ENCODE measurements around the gene ZDHHC7.

ZDHHC7 gene

GRCh38 chr16:84931506-84931905, 79.8 kb downstream of the ZDHHC7 start:
- no peaks in the 10 kb centered on the region for H3K79me2 ChIP-seq (ENCODE audit: low read length)
- no peaks in the 10 kb centered on the region for H3K9me3 ChIP-seq (ENCODE audit: insufficient read depth, low read length)
- no peaks in the 10 kb centered on the region for H3K36me3 ChIP-seq (replicated peaks; ENCODE audit: low read depth, low read length)
- H3K4me1 ChIP-seq (ENCODE audit: low read length): no peaks in the 10 kb centered on the region
- H3K27ac ChIP-seq (ENCODE audit: low read length): no peak overlapping the region
- H3K4me3 ChIP-seq (ENCODE audit: low read length): no peak overlapping the region
- no peaks in the 10 kb centered on the region for H3K27me3 ChIP-seq (ENCODE audit: low read depth, low read length)
- H2AFZ ChIP-seq (ENCODE audit: low read depth, low read length): no peak overlapping the region
- TF ChIP-seq CTCF (IDR thresholded peaks at IDR 0.05; ENCODE audit: low read depth, low read length) (no peak), EZH2phosphoT487 (IDR thresholded peaks at IDR 0.05; ENCODE audit: low read depth) (no peak)
- no peak overlapping the region for H3K9ac ChIP-seq (ENCODE audit: low read length)
- H4K20me1 ChIP-seq (ENCODE audit: insufficient read depth, low read length): no peaks in the 10 kb centered on the region
- H3K4me2 ChIP-seq (ENCODE audit: low read length): no peak overlapping the region

GRCh38 chr16:84931107-84931494, 80.2 kb downstream of the ZDHHC7 start:
- Histone ChIP-seq H2AFZ (ENCODE audit: low read depth, low read length) (no peak overlapping the region), H3K27me3 (ENCODE audit: low read depth, low read length) (no peaks in the 10 kb centered on the region), H3K4me1 (ENCODE audit: low read length) (no peaks in the 10 kb centered on the region), H3K9me3 (ENCODE audit: insufficient read depth, low read length) (no peaks in the 10 kb centered on the region), H3K27ac (ENCODE audit: low read length) (no peak overlapping the region), H4K20me1 (ENCODE audit: insufficient read depth, low read length) (no peaks in the 10 kb centered on the region), H3K4me2 (ENCODE audit: low read length) (no peak overlapping the region), H3K4me3 (ENCODE audit: low read length) (no peak overlapping the region), H3K79me2 (ENCODE audit: low read length) (no peaks in the 10 kb centered on the region), H3K9ac (ENCODE audit: low read length) (no peak overlapping the region), H3K36me3 (replicated peaks; ENCODE audit: low read depth, low read length) (no peaks in the 10 kb centered on the region)
- TF ChIP-seq EZH2phosphoT487 (IDR thresholded peaks at IDR 0.05; ENCODE audit: low read depth) (no peak), CTCF (IDR thresholded peaks at IDR 0.05; ENCODE audit: low read depth, low read length) (no peak)

GRCh38 chr16:84930298-84931106, 80.8 kb downstream of the ZDHHC7 start:
- H3K4me2 ChIP-seq (ENCODE audit: low read length): no peak overlapping the region
- H3K9ac ChIP-seq (ENCODE audit: low read length): no peak overlapping the region
- no peak overlapping the region for H2AFZ ChIP-seq (ENCODE audit: low read depth, low read length)
- no peaks in the 10 kb centered on the region for H4K20me1 ChIP-seq (ENCODE audit: insufficient read depth, low read length)
- H3K36me3 ChIP-seq (replicated peaks; ENCODE audit: low read depth, low read length): no peaks in the 10 kb centered on the region
- no peak overlapping the region for H3K4me3 ChIP-seq (ENCODE audit: low read length)
- H3K27ac ChIP-seq (ENCODE audit: low read length): no peak overlapping the region
- H3K27me3 ChIP-seq (ENCODE audit: low read depth, low read length): no peaks in the 10 kb centered on the region
- no peaks in the 10 kb centered on the region for H3K79me2 ChIP-seq (ENCODE audit: low read length)
- no peaks in the 10 kb centered on the region for H3K4me1 ChIP-seq (ENCODE audit: low read length)
- H3K9me3 ChIP-seq (ENCODE audit: insufficient read depth, low read length): no peaks in the 10 kb centered on the region
- TF ChIP-seq CTCF (IDR thresholded peaks at IDR 0.05; ENCODE audit: low read depth, low read length): no peak
- no peak for TF ChIP-seq EZH2phosphoT487 (IDR thresholded peaks at IDR 0.05; ENCODE audit: low read depth)

- H3K27me3 ChIP-seq (ENCODE audit: low read depth, low read length): no peaks in the 10 kb centered on the region
- H3K9me3 ChIP-seq (ENCODE audit: insufficient read depth, low read length): no peaks in the 10 kb centered on the region
- H3K27ac ChIP-seq (ENCODE audit: low read length): no peak overlapping the region
- H2AFZ ChIP-seq (ENCODE audit: low read depth, low read length): no peak overlapping the region
- no peaks in the 10 kb centered on the region for H4K20me1 ChIP-seq (ENCODE audit: insufficient read depth, low read length)
- no peaks in the 10 kb centered on the region for H3K36me3 ChIP-seq (replicated peaks; ENCODE audit: low read depth, low read length)
- H3K4me2 ChIP-seq (ENCODE audit: low read length): no peak overlapping the region
- no peaks in the 10 kb centered on the region for H3K4me1 ChIP-seq (ENCODE audit: low read length)
- H3K9ac ChIP-seq (ENCODE audit: low read length): no peak overlapping the region
- H3K4me3 ChIP-seq (ENCODE audit: low read length): no peak overlapping the region
- no peaks in the 10 kb centered on the region for H3K79me2 ChIP-seq (ENCODE audit: low read length)
- TF ChIP-seq EZH2phosphoT487 (IDR thresholded peaks at IDR 0.05; ENCODE audit: low read depth) (no peak), CTCF (IDR thresholded peaks at IDR 0.05; ENCODE audit: low read depth, low read length) (no peak)
These were observed 81.7 kb downstream of the ZDHHC7 start for GRCh38 chr16:84929421-84930297.
